NCI-H446 treated with DMSO at 0.1 percent for 48 hours (cell line): ENCODE data around the gene GRIK4.

ENCODE experiments used
- DNase-seq: peaks from one replicate; lab custom pipeline; 2025; lab: John Stamatoyannopoulos, UW

The GRIK4 gene

DNA sequence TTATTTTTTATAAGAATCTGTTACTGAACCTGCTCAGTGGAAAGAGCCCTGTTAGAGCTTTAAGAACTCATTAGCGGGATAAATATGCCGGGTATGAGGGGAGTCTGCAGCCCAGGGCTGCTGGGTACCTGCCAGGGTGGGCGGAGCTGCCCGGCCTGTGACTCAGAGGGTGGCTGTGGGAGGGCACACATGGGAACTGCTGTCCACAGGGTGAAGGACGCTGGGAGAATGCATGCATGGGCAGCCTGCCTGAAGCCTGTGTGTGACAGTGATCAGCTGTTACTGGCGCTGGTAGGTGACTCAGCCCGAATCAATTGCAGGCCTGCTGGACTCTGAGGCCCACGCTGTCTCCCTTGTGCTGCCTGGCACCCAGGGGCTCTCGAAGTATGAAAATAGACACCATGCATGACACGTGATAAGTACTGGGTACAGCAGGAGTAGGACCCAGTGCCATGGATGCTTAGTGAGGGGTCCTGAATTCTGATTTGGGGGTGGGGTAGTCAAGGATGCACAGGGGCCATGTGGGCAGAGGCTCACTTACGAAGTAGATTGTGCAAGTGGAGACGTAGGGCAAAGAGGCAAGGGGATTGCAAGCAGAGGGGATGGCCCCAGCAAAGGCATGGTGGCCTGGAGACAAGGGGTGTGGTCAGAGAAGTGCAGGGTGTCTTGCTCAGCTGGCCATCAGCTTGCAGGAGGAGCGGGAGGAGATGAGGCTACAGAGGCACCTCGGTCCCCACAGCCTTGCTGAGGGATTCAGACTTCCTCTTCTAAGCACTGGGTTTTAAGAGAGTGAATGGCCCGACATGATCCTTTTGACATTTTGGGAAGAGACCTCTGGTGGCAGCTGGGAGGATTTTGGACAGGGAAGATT is 36.5 kb downstream of the GRIK4 start:
- DNase-seq = peak; percentile 91

DNA sequence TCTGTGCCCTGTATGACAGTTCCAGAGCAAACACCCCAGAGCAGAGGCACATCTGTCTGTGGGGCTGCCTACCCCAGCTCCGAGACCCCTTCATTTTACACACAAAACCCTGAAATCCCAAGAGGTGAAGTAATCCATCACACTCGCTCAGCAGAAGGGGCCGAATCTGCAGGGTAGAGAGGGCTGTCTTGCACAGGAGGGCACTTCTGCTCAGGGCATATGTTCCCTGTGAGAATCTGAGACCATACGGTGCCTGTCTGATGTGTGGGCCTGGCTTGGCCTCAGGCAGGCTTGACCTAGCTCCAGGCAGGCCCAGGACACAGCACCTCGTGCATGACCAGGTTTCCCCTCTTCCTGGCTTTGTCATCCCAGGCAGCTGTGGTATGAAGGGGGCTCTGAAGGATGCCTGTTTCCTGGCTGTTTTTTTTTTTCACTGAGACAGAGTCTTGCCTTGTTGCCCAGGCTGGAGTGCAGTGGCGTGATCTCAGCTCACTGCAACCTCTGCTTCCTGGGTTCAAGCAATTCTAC is 37.2 kb downstream of the GRIK4 start:
- no peak for DNase-seq

- no peak for DNase-seq
These were observed 37.8 kb downstream of the GRIK4 start for GRCh38 chr11:120549346-120549745.

GRCh38 chr11:120550007-120550406 is 38.5 kb downstream of the GRIK4 start:
- no peak for DNase-seq

- no peak for DNase-seq
These were observed 39.6 kb downstream of the GRIK4 start for GRCh38 chr11:120551191-120551590.

- DNase-seq = no peak
These were observed 43.4 kb downstream of the GRIK4 start for GRCh38 chr11:120554766-120555432.

DNA sequence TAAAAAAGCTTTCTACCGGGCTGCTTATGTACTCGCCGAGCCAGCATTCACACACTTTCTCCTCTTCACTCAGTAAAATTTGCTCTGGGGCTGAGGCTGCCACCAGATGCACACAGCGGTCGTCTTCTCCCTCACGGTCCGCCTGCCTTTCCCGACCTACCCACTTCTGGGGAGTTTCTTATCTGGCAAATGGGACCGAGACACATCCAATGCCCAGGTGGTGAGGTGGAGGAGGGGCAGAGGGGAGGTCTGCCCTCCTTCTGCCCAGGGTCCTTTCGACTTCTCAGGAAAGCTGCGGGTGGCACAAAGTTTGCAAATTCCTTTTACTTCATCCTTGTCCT is 43.9 kb downstream of the GRIK4 start:
- no peak for DNase-seq

DNA sequence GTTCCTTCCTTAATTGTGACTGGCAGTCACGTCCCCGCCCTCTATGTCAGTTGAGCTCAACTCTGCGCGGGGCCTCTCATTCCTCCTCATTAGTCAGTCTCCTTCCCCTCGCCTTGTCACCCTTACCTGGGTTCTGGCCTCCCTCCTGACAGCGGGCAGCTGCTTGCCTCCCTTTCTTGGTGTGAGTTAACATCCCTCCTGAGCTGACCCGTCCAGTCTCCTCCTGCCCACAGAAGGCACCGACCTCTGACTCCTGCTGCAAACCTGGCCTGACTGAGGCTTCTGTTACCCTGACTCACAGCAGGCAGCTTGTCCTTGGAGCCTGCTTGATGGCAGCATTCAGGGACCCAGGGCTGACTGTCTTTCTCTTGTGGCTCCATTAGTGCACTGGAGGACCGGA is 45.2 kb downstream of the GRIK4 start:
- DNase-seq = no peak

DNA sequence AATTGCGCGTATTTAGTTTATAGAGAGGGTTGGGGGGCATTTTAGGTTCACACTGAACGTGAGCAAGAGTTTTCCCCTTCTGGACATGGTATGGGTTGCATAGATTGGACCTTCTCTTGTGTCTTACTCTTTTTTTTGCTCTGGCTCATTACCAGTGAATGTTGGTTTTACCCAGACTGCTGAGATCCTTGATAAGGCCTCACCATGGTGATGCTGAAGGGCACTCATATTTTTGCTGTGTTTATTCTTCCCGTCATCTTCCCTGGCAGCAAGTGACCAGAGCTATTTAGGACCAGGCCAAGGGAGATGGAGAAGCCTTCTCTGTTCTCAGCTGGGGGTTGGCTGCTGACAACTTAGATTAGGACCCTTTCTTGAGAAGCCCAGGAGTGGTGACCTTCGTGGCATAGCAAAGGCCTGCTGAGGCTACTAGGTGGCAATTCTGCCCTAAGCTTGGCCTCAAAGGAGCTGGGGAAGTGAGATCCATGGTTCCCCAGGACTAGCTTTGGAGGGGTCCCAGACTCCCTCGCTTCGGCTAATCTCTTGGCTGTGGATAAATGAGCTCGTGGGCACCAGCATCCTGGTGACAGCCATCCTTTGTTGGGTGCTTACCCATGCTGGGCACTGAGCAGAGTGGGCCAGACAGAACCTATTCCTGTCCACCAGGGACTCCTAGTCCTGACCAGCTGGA is 47.3 kb downstream of the GRIK4 start:
- no peak for DNase-seq

DNA sequence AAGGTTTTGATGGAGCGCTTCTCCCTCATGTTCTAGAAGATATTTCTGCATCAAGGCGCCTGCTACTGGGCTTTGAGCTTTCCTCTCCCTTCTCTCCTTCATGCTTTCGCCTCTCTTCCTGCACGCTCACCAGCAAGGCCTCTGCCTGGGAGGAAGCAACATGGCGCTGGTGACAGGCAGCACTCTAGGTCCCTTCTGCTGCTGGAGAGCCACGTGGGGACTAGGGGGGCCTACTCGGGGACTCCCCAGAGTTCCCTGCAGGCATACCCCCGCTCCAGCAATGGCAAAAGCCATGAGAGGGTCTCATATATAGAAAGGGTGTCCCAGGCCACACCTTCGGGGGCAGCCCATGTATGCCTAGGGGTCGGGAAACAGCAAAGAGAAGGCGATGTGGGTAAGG is 49.7 kb downstream of the GRIK4 start:
- no peak for DNase-seq

- no peak for DNase-seq
These were observed 51.4 kb downstream of the GRIK4 start for GRCh38 chr11:120562806-120563425.

DNA sequence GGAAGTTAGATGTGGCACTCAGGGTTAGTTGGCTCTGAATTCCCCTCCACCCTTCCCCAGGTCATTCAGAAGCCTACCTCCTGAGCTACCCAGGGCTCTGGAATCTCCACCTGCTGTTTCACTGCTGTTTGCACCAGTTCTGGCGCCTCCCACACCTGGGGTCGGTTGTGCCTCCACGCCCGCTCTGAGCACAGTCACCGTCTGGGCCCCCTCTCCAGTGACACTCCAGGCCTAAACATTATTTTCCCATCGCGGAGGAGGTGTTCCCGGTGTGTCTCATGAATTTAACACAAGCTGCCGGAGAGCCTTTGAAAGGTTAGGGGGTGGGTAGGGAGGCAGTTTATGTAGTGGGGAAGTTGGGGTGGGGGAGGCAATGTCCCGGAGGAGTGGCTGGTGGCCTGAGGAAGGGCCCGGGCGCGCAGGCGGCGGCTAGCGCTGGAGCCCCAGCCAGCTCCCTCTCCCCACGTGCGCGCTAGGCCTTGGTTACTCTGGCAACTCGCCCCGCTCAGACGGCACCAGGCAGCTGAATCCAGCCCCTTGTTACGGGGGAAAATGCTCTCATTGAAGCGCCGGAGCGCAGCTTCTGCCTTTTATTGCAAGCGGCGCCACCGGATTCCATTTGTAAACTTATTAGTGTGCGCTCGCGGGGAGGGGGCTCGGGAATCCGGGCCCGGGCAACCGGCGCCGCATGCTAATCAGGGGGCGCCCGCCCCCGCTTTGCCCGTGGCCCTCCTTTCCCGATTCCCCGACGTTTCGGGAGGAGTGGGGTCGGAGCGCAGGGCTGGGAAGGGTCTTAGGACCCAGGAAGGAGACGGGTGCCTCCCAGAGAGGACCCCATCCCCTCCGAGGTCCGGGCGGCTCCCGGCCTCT is 52.4 kb downstream of the GRIK4 start:
- DNase-seq = no peak

DNA sequence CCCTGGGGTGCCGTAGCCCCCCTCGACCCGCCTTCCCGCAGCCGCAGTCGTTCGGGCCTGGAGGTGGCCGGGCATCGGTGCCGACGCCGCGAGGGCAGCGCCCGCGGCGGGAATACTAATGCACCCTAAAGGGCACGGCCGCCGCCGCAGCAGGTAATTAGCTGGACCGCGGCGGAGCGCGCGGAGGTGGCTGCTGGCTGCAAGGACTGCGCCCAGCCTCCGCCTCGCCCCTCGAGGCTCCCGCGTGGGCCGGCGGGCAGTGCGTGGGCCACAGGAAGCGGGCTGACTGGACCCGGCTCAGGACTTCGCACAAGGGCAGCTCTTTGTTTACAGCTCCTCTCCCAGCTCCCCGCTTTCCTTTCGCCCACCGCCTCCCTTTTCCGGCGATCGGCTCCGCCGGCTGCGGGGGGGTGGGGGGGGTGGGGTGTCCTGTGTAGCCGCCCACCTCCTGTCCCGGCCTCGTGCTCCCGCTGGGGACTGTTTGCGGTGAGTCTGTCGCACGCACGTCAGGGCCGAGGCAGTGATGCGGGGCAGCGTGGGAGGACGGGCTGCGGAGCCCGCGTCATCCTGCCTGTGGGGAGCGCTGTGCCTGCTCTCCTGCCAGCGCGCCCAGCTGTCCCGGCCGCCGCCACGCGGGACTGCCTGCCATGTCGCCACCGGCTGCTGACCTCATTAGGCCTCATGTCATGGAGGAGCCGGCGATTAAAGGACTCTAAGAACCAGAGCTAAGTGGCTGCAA is 53.2 kb downstream of the GRIK4 start:
- DNase-seq = no peak

- DNase-seq = no peak
These were observed 54.1 kb downstream of the GRIK4 start for GRCh38 chr11:120565466-120566155.

DNA sequence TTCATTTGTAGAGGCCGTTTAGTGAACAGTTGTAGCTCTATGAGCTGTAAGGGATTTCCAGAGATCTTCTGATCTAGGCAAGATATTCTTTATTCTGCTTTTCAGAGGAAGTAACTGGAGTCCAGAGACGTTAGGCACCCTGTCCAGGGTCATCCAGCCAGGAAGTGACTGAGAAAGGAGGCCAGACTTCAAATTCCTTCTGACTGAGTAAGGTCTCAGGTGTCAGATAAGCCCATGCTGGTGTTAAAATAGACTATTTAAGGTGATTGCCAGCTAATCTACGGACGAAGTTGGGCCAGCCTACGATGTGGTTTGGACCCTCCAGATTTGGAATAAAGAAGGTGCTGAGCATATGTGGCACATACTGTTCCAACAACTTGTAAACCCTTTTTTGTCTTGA is 54.6 kb downstream of the GRIK4 start:
- DNase-seq = no peak

GRCh38 chr11:120568572-120569307 is 57.2 kb downstream of the GRIK4 start:
- no peak for DNase-seq

- DNase-seq = no peak
These were observed 58.3 kb downstream of the GRIK4 start for GRCh38 chr11:120569861-120570260.

GRCh38 chr11:120571476-120571875 is 59.9 kb downstream of the GRIK4 start:
- DNase-seq = no peak

DNA sequence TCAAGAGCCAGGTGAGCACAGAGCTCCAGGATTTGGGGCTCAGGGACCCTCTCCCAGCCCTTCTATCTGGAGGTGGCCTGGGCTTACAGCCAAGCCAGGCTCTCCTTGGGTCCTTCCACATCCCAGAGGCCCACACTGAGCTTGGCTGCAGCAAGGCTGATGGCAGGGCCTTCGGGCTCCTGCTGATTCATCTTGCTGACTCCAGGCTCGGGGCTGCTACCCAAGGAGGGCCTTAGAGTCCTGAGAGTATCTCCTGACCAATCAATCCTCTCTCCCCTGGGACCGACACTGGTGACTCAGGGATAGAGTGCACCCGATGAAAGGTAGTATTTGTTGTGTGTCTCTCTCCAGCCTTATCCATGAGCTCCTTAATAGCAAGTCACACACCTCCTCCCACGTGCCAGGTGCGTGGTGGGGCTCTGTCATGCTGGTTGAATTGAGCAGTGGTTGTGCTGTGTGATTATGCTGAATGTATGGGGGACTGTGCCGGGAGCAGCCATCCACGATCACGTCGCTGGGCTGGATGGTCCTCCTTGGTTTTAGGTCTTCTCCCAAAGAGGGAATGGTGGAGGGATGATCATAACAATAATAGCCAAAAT is 62.3 kb downstream of the GRIK4 start:
- no peak for DNase-seq
